ENCODE results near the gene CLCN1.

Gene CLCN1

GRCh38 chr7:143392875-143393266 is 77.0 kb downstream of the CLCN1 start:
- no peaks in the 10 kb centered on the region for H3K9me3 ChIP-seq (ENCODE audit: low read length)

GRCh38 chr7:143393267-143394041 is 77.5 kb downstream of the CLCN1 start:
- Histone ChIP-seq H3K4me2 (ENCODE audit: low read length) (no peak overlapping the region), H3K9me3 (ENCODE audit: low read length) (no peaks in the 10 kb centered on the region), H3K9me2 (ENCODE audit: low read depth, low read length) (no peaks in the 10 kb centered on the region), H3K9ac (ENCODE audit: low read length) (no peak overlapping the region), H3K36me3 (ENCODE audit: insufficient read depth, low read length) (no peaks in the 10 kb centered on the region), H4K20me1 (ENCODE audit: insufficient read depth, low read length) (no peaks in the 10 kb centered on the region), H3K79me2 (ENCODE audit: insufficient read depth, low read length) (no peaks in the 10 kb centered on the region), H3K4me3 (ENCODE audit: low read depth, low read length, poor library complexity, severe bottlenecking) (no peak overlapping the region), H3K27ac (ENCODE audit: low read depth, low read length, poor library complexity, severe bottlenecking) (no peak overlapping the region), H3F3A (ENCODE audit: insufficient read depth, low read length) (no peaks in the 10 kb centered on the region), H3K4me1 (ENCODE audit: insufficient read depth, low read length, severe bottlenecking) (no peaks in the 10 kb centered on the region), H2AFZ (ENCODE audit: low read length) (no peak overlapping the region), H3K27me3 (ENCODE audit: insufficient read depth, low read length) (no peaks in the 10 kb centered on the region)
- TF ChIP-seq CTCF (IDR thresholded peaks at IDR 0.05; ENCODE audit: low read length) (no peak), EZH2 (IDR thresholded peaks at IDR 0.05; ENCODE audit: borderline replicate concordance, low read length) (no peak)

More at GRCh38 chr7:143392875-143393266, 77.0 kb downstream of the CLCN1 start:
- Histone ChIP-seq H4K20me1 (ENCODE audit: insufficient read depth, low read length) (no peaks in the 10 kb centered on the region), H3K4me2 (ENCODE audit: low read length) (no peak overlapping the region), H3K9me2 (ENCODE audit: low read depth, low read length) (no peaks in the 10 kb centered on the region), H3K36me3 (ENCODE audit: insufficient read depth, low read length) (no peaks in the 10 kb centered on the region), H3K4me3 (ENCODE audit: low read depth, low read length, poor library complexity, severe bottlenecking) (no peak overlapping the region), H3K27me3 (ENCODE audit: insufficient read depth, low read length) (no peaks in the 10 kb centered on the region), H3K27ac (ENCODE audit: low read depth, low read length, poor library complexity, severe bottlenecking) (no peak overlapping the region), H2AFZ (ENCODE audit: low read length) (no peak overlapping the region), H3K79me2 (ENCODE audit: insufficient read depth, low read length) (no peaks in the 10 kb centered on the region), H3K4me1 (ENCODE audit: insufficient read depth, low read length, severe bottlenecking) (no peaks in the 10 kb centered on the region), H3K9ac (ENCODE audit: low read length) (no peak overlapping the region), H3F3A (ENCODE audit: insufficient read depth, low read length) (no peaks in the 10 kb centered on the region)
- TF ChIP-seq EZH2 (IDR thresholded peaks at IDR 0.05; ENCODE audit: borderline replicate concordance, low read length) = no peak
- no peak for TF ChIP-seq CTCF (IDR thresholded peaks at IDR 0.05; ENCODE audit: low read length)

GRCh38 chr7:143394068-143394467 is 78.2 kb downstream of the CLCN1 start:
- Histone ChIP-seq H2AFZ (ENCODE audit: low read length) (no peak overlapping the region), H3K27me3 (ENCODE audit: insufficient read depth, low read length) (no peaks in the 10 kb centered on the region), H3K9me2 (ENCODE audit: low read depth, low read length) (no peaks in the 10 kb centered on the region), H4K20me1 (ENCODE audit: insufficient read depth, low read length) (no peaks in the 10 kb centered on the region), H3F3A (ENCODE audit: insufficient read depth, low read length) (no peaks in the 10 kb centered on the region), H3K9ac (ENCODE audit: low read length) (no peak overlapping the region), H3K4me1 (ENCODE audit: insufficient read depth, low read length, severe bottlenecking) (no peaks in the 10 kb centered on the region), H3K79me2 (ENCODE audit: insufficient read depth, low read length) (no peaks in the 10 kb centered on the region), H3K9me3 (ENCODE audit: low read length) (no peaks in the 10 kb centered on the region), H3K4me2 (ENCODE audit: low read length) (no peak overlapping the region), H3K27ac (ENCODE audit: low read depth, low read length, poor library complexity, severe bottlenecking) (no peak overlapping the region), H3K4me3 (ENCODE audit: low read depth, low read length, poor library complexity, severe bottlenecking) (no peak overlapping the region), H3K36me3 (ENCODE audit: insufficient read depth, low read length) (no peaks in the 10 kb centered on the region)
- no peak for TF ChIP-seq CTCF (IDR thresholded peaks at IDR 0.05; ENCODE audit: low read length)
